H9 (cell line): ENCODE measurements around the gene CLTCL1. TPM values are rescaled to one million over a fixed set of nuclear protein-coding genes. Genes with fewer than 3 reads are reported as not detected.

Experiments
- DNase-seq: peaks from one replicate; pipeline ENCODE4 v3.0.0-alpha.2; 2017
- H2AFZ ChIP-seq: one replicate; pipeline ENCODE4 v1.6.1; 2013; ENCODE audit warnings: mild to moderate bottlenecking, low read length, control low read depth, moderate library complexity
- H2AK5ac ChIP-seq: 2 replicates; pipeline ENCODE4 v1.6.1; 2013; ENCODE audit warnings: low read length, control low read depth, mixed read lengths; ENCODE audit not compliant: insufficient read length
- H2BK120ac ChIP-seq: one replicate; pipeline ENCODE4 v1.6.1; 2013; ENCODE audit warnings: low read depth, mild to moderate bottlenecking, low read length, control low read depth, inconsistent platforms; ENCODE audit not compliant: poor library complexity, severe bottlenecking
- H2BK12ac ChIP-seq: 2 replicates; pipeline ENCODE4 v1.6.1; 2013; ENCODE audit warnings: low read length, control low read depth, mixed read lengths, low read depth; ENCODE audit not compliant: insufficient read length
- H2BK15ac ChIP-seq: 2 replicates; pipeline ENCODE4 v1.6.1; 2013; ENCODE audit warnings: low read depth, low read length, control low read depth
- H2BK20ac ChIP-seq: one replicate; pipeline ENCODE4 v1.6.1; 2013; ENCODE audit warnings: low read depth, mild to moderate bottlenecking, low read length, control low read depth, inconsistent platforms; ENCODE audit not compliant: poor library complexity, severe bottlenecking
- H2BK5ac ChIP-seq: 2 replicates; pipeline ENCODE4 v1.6.1; 2013; ENCODE audit warnings: low read length, control low read depth, mixed read lengths; ENCODE audit not compliant: insufficient read length
- H3K14ac ChIP-seq: 2 replicates; pipeline ENCODE4 v1.6.1; 2013; ENCODE audit warnings: low read length, control low read depth; ENCODE audit not compliant: insufficient read depth
- H3K18ac ChIP-seq: 2 replicates; pipeline ENCODE4 v1.6.1; 2013; ENCODE audit warnings: low read depth, mild to moderate bottlenecking, mixed read lengths, low read length, control low read depth; ENCODE audit not compliant: insufficient read length
- H3K23ac ChIP-seq: 2 replicates; pipeline ENCODE4 v1.6.1; 2013; ENCODE audit warnings: low read length, control low read depth, mixed read lengths, low read depth; ENCODE audit not compliant: insufficient read length
- H3K23me2 ChIP-seq: 2 replicates; pipeline ENCODE4 v1.6.1; 2013; ENCODE audit warnings: low read depth, mild to moderate bottlenecking, mixed read lengths, low read length, control low read depth; ENCODE audit not compliant: insufficient read length, poor library complexity, severe bottlenecking
- H3K27ac ChIP-seq: 2 replicates; pipeline ENCODE4 v1.5.1; 2013; ENCODE audit warnings: low read length, control low read depth, mixed read lengths, low read depth; ENCODE audit not compliant: insufficient read length
- H3K27me3 ChIP-seq: 2 replicates; pipeline ENCODE4 v1.6.1; 2013; ENCODE audit warnings: low read length, control low read depth, inconsistent platforms; ENCODE audit not compliant: insufficient read depth
- H3K4ac ChIP-seq: 2 replicates; pipeline ENCODE4 v1.6.1; 2013; ENCODE audit warnings: low read depth, mild to moderate bottlenecking, control low read depth, inconsistent platforms, low read length, moderate library complexity
- H3K4me1 ChIP-seq: 2 replicates; pipeline ENCODE4 v1.6.1; 2013; ENCODE audit warnings: low read length, control low read depth, inconsistent platforms; ENCODE audit not compliant: insufficient read depth
- H3K4me2 ChIP-seq: 2 replicates; pipeline ENCODE4 v1.6.1; 2013; ENCODE audit warnings: low read length, control low read depth, mixed read lengths; ENCODE audit not compliant: insufficient read length, insufficient read depth
- H3K56ac ChIP-seq: 2 replicates; pipeline ENCODE4 v1.6.1; 2013; ENCODE audit warnings: low read depth, mild to moderate bottlenecking, mixed read lengths, low read length, control low read depth; ENCODE audit not compliant: insufficient read length
- H3K79me1 ChIP-seq: 2 replicates; pipeline ENCODE4 v1.6.1; 2013; ENCODE audit warnings: low read depth, mild to moderate bottlenecking, moderate library complexity, low read length, control low read depth, inconsistent platforms; ENCODE audit not compliant: insufficient read depth, poor library complexity, severe bottlenecking
- H3K79me2 ChIP-seq: 2 replicates; pipeline ENCODE4 v1.6.1; 2013; ENCODE audit warnings: low read length, control low read depth, inconsistent platforms; ENCODE audit not compliant: insufficient read depth
- H3K9ac ChIP-seq: 2 replicates; pipeline ENCODE4 v1.6.1; 2013; ENCODE audit warnings: low read length, control low read depth, mixed read lengths; ENCODE audit not compliant: insufficient read length; ENCODE audit errors: extremely low read depth
- H3K9me3 ChIP-seq: one replicate; pipeline ENCODE4 v1.6.1; 2013; ENCODE audit warnings: low read depth, low read length, inconsistent platforms; ENCODE audit not compliant: control insufficient read depth
- H3T11ph ChIP-seq: one replicate; pipeline ENCODE4 v1.6.1; 2013; ENCODE audit warnings: mild to moderate bottlenecking, low read length, control low read depth, inconsistent platforms
- H4K20me1 ChIP-seq: one replicate; pipeline ENCODE4 v1.6.1; 2013; ENCODE audit not compliant: control insufficient read depth, insufficient read length, insufficient read depth
- H4K5ac ChIP-seq: 2 replicates; pipeline ENCODE4 v1.6.1; 2013; ENCODE audit warnings: low read depth, mild to moderate bottlenecking, mixed read lengths, low read length, control low read depth; ENCODE audit not compliant: insufficient read length
- H4K8ac ChIP-seq: replicated peaks from 2 replicates; pipeline ENCODE4 v1.6.1; 2013; ENCODE audit warnings: low read length, control low read depth, mixed read lengths, low read depth; ENCODE audit not compliant: insufficient read length
- H4K91ac ChIP-seq: 2 replicates; pipeline ENCODE4 v1.6.1; 2013; ENCODE audit warnings: low read depth, mild to moderate bottlenecking, moderate library complexity, mixed read lengths, low read length, control low read depth; ENCODE audit not compliant: insufficient read length
- H3K27ac Mint-ChIP-seq, 3 experiments: 2 replicates in 2 of 3; 3 replicates in 1 of 3; pipeline ENCODE4 v1.8.0; 2020 to 2021; ENCODE audit warnings: mixed read lengths in 3 of 3, mild to moderate bottlenecking in 1 of 3, moderate library complexity in 1 of 3
- H3K27me3 Mint-ChIP-seq: 2 replicates; pipeline ENCODE4 v1.8.0; 2021; ENCODE audit warnings: low read depth, mild to moderate bottlenecking, moderate library complexity, mixed read lengths
- H3K36me3 Mint-ChIP-seq, 3 experiments: 2 replicates in 2 of 3; 3 replicates in 1 of 3; pipeline ENCODE4 v1.8.0; 2020 to 2021; ENCODE audit warnings: low read depth in 3 of 3, mixed read lengths in 3 of 3; ENCODE audit not compliant: insufficient read depth in 1 of 3
- H3K4me1 Mint-ChIP-seq, 2 experiments: 2 replicates each; pipeline ENCODE4 v1.8.0; 2020; ENCODE audit warnings: mixed read lengths in 2 of 2
- H3K4me3 Mint-ChIP-seq, 2 experiments: 2 replicates in 1 of 2; 3 replicates in 1 of 2; pipeline ENCODE4 v1.8.0; 2020 to 2021; ENCODE audit warnings: mild to moderate bottlenecking in 2 of 2, mixed read lengths in 2 of 2, moderate library complexity in 1 of 2
- H3K9me3 Mint-ChIP-seq, 2 experiments: 2 replicates in 1 of 2; 3 replicates in 1 of 2; pipeline ENCODE4 v1.8.0; 2020; ENCODE audit warnings: mild to moderate bottlenecking in 2 of 2, mixed read lengths in 2 of 2, moderate library complexity in 1 of 2
- WGBS: extraction: QIAGEN DNeasy Blood & Tissue Kit; methylation state at CpG from one replicate; pipeline ENCODE4 v1.1.7; 2013; ENCODE audit warnings: missing lambda C conversion rate, low lambda C conversion rate, mixed read lengths; ENCODE audit not compliant: insufficient read length; ENCODE audit errors: extremely low coverage; 5-methylcytosine and 5-hydroxymethylcytosine counted together
- total RNA-seq: library from RNA; stranded (reverse); gene quantifications from 2 replicates; pipeline ENCODE4 v1.2.1, GENCODE V29; 2021
- TF ChIP-seq, protein P1 (sequence below): fragments of 200-600 bp; sonication (generic); conservative IDR thresholded peaks from 3 replicates; pipeline ENCODE4 v1.8.0; 2021; ENCODE audit warnings: antibody characterized with exemption, mild to moderate bottlenecking

The CLTCL1 gene
- total RNA-seq, 1 experiment from 2014 or later, result 11.1 TPM

GRCh38 chr22:19201130-19201868 lies 90.2 kb downstream of the CLTCL1 start:
- H4K91ac ChIP-seq, result no peak overlapping the region
- H3T11ph ChIP-seq, result no peak overlapping the region
- Mint-ChIP-seq H3K27me3 (no peaks in the 10 kb centered on the region), H3K9me3 (no peaks in the 10 kb centered on the region; a peak in 1 of 5 replicates), H3K36me3 (peaks cover 6 to 24% (median 14%) of the 10 kb centered on the region in 3 experiments; a peak in 6 of 7 replicates), H3K4me3 (no peak overlapping the region; a peak in 1 of 5 replicates), H3K4me1 (peaks cover 7 to 10% of the 10 kb centered on the region in 2 experiments), H3K27ac (peak overlapping the region in 1 of 3 experiments; percentile 19; a peak in 1 of 7 replicates)
- no peak overlapping the region for H3K4me2 ChIP-seq
- no peaks in the 10 kb centered on the region for H3K79me1 ChIP-seq
- H3K4me1 ChIP-seq, result no peaks in the 10 kb centered on the region
- H3K18ac ChIP-seq, result no peak overlapping the region
- H3K9ac ChIP-seq, result no peak overlapping the region
- H3K79me2 ChIP-seq, result no peaks in the 10 kb centered on the region
- H3K27ac ChIP-seq, result no peak overlapping the region
- H2BK15ac ChIP-seq, result no peak overlapping the region
- no peaks in the 10 kb centered on the region for H3K23me2 ChIP-seq
- WGBS, result no CpG with 5 or more reads among the region's 23 CpGs
- H2BK12ac ChIP-seq, result no peak overlapping the region
- H3K14ac ChIP-seq, result no peak overlapping the region; the same call in 1 of the 2 replicates
- TF ChIP-seq, protein P1, sequence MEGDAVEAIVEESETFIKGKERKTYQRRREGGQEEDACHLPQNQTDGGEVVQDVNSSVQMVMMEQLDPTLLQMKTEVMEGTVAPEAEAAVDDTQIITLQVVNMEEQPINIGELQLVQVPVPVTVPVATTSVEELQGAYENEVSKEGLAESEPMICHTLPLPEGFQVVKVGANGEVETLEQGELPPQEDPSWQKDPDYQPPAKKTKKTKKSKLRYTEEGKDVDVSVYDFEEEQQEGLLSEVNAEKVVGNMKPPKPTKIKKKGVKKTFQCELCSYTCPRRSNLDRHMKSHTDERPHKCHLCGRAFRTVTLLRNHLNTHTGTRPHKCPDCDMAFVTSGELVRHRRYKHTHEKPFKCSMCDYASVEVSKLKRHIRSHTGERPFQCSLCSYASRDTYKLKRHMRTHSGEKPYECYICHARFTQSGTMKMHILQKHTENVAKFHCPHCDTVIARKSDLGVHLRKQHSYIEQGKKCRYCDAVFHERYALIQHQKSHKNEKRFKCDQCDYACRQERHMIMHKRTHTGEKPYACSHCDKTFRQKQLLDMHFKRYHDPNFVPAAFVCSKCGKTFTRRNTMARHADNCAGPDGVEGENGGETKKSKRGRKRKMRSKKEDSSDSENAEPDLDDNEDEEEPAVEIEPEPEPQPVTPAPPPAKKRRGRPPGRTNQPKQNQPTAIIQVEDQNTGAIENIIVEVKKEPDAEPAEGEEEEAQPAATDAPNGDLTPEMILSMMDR, result no peak
- no peaks in the 10 kb centered on the region for H3K9me3 ChIP-seq
- H3K27me3 ChIP-seq, result no peaks in the 10 kb centered on the region
- H4K5ac ChIP-seq, result no peak overlapping the region
- H2AFZ ChIP-seq, result no peak overlapping the region
- H2BK120ac ChIP-seq, result no peak overlapping the region
- no peak overlapping the region for H2BK5ac ChIP-seq
- no peak overlapping the region for H4K8ac ChIP-seq
- DNase-seq, result no peak
- no peak overlapping the region for H2BK20ac ChIP-seq
- H2AK5ac ChIP-seq, result no peak overlapping the region
- no peak overlapping the region for H3K56ac ChIP-seq
- H4K20me1 ChIP-seq, result no peaks in the 10 kb centered on the region
- no peak overlapping the region for H3K4ac ChIP-seq
- no peak overlapping the region for H3K23ac ChIP-seq
